Endodermal cell (in vitro differentiated cells): Measurements from ENCODE around the gene ZNF740. TPM values are rescaled to one million over a fixed set of nuclear protein-coding genes. Genes with fewer than 3 reads are reported as not detected.

Experiments used
- DNase-seq: peaks from one replicate; pipeline ENCODE4 v3.0.0-alpha.2; 2017
- H3K27ac ChIP-seq: 2 replicates; pipeline ENCODE4 v1.5.1; 2013; ENCODE audit warnings: mild to moderate bottlenecking, low read depth, low read length, moderate library complexity
- H3K27me3 ChIP-seq: 2 replicates; pipeline ENCODE4 v1.6.1; 2013; ENCODE audit warnings: mild to moderate bottlenecking, low read length, moderate library complexity; ENCODE audit not compliant: insufficient read depth, control insufficient read depth, poor library complexity, severe bottlenecking
- H3K36me3 ChIP-seq: 2 replicates; pipeline ENCODE4 v1.7.0; 2013; ENCODE audit warnings: mild to moderate bottlenecking, low read length, moderate library complexity; ENCODE audit not compliant: control insufficient read depth, insufficient read depth
- H3K4me1 ChIP-seq: one replicate; pipeline ENCODE4 v1.7.0; 2013; ENCODE audit warnings: low read length; ENCODE audit not compliant: control insufficient read depth, insufficient read depth
- H3K4me3 ChIP-seq: 2 replicates; pipeline ENCODE4 v1.5.1; 2013; ENCODE audit warnings: mild to moderate bottlenecking, low read length, moderate library complexity
- H3K9ac ChIP-seq: 2 replicates; pipeline ENCODE4 v1.6.1; 2013; ENCODE audit warnings: mild to moderate bottlenecking, low read length, moderate library complexity; ENCODE audit not compliant: poor library complexity, severe bottlenecking; ENCODE audit errors: extremely low read depth
- H3K9me3 ChIP-seq: 2 replicates; pipeline ENCODE4 v1.6.1; 2013; ENCODE audit warnings: mild to moderate bottlenecking, low read length, moderate library complexity; ENCODE audit not compliant: control insufficient read depth
- H3K27ac Mint-ChIP-seq: 2 replicates; pipeline ENCODE4 v1.8.0; 2020; ENCODE audit warnings: mixed read lengths
- H3K27me3 Mint-ChIP-seq: 2 replicates; pipeline ENCODE4 v1.8.0; 2021; ENCODE audit warnings: mild to moderate bottlenecking, mixed read lengths; ENCODE audit not compliant: insufficient read depth
- H3K36me3 Mint-ChIP-seq: 2 replicates; pipeline ENCODE4 v1.8.0; 2020; ENCODE audit warnings: low read depth, mixed read lengths
- H3K4me1 Mint-ChIP-seq: 2 replicates; pipeline ENCODE4 v1.8.0; 2020; ENCODE audit warnings: mixed read lengths
- H3K4me3 Mint-ChIP-seq: 2 replicates; pipeline ENCODE4 v1.8.0; 2020; ENCODE audit warnings: mild to moderate bottlenecking, moderate library complexity, mixed read lengths
- H3K9me3 Mint-ChIP-seq: 2 replicates; pipeline ENCODE4 v1.8.0; 2020; ENCODE audit warnings: mild to moderate bottlenecking, mixed read lengths
- WGBS, 2 experiments: methylation state at CpG; one replicate each; pipeline versions ENCODE4 v1.1.5 to v1.1.7; 2013; ENCODE audit warnings: missing lambda C conversion rate in 2 of 2, mixed read lengths in 1 of 2; ENCODE audit not compliant: insufficient coverage in 1 of 2, insufficient read length in 1 of 2; 5-methylcytosine and 5-hydroxymethylcytosine counted together
- total RNA-seq, 2 donors: library from RNA; stranded (reverse); fragmentation: NEBNext Ultra II Directional in 1 of 2; extraction: Animal tissue kit (Norgen Biotek cat#: 25700) in 1 of 2; gene quantifications; 2 replicates in 1 of 2; 3 replicates in 1 of 2; pipeline ENCODE4 v1.2.1, GENCODE V29; 2021
- TF ChIP-seq, protein P1 (sequence below): fragments of 200-600 bp; sonication (generic); conservative IDR thresholded peaks from 2 replicates; pipeline ENCODE4 v1.5.0; 2021; ENCODE audit warnings: antibody characterized with exemption, mild to moderate bottlenecking

The ZNF740 gene
- total RNA-seq, 2 donors from 2014 or later = 54.0 to 54.6 TPM

GRCh38 chr12:53214687-53215455 is 34.3 kb downstream of the ZNF740 start:
- H3K27me3 ChIP-seq = peaks cover 20% of the 10 kb centered on the region
- peak; percentile 84 for DNase-seq
- peaks cover 21% of the 10 kb centered on the region for H3K27me3 Mint-ChIP-seq
- no peak overlapping the region for H3K9ac ChIP-seq
- H3K4me1 ChIP-seq = peaks cover 10% of the 10 kb centered on the region
- TF ChIP-seq, protein P1, sequence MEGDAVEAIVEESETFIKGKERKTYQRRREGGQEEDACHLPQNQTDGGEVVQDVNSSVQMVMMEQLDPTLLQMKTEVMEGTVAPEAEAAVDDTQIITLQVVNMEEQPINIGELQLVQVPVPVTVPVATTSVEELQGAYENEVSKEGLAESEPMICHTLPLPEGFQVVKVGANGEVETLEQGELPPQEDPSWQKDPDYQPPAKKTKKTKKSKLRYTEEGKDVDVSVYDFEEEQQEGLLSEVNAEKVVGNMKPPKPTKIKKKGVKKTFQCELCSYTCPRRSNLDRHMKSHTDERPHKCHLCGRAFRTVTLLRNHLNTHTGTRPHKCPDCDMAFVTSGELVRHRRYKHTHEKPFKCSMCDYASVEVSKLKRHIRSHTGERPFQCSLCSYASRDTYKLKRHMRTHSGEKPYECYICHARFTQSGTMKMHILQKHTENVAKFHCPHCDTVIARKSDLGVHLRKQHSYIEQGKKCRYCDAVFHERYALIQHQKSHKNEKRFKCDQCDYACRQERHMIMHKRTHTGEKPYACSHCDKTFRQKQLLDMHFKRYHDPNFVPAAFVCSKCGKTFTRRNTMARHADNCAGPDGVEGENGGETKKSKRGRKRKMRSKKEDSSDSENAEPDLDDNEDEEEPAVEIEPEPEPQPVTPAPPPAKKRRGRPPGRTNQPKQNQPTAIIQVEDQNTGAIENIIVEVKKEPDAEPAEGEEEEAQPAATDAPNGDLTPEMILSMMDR = no peak
- peak overlapping the region; percentile 58 for H3K27ac Mint-ChIP-seq
- H3K9me3 Mint-ChIP-seq = no peaks in the 10 kb centered on the region
- no peaks in the 10 kb centered on the region for H3K9me3 ChIP-seq
- 78 to 87% methylated on average over 8 to 11 of the region's 12 CpGs for WGBS, 2 experiments
- no peak overlapping the region for H3K27ac ChIP-seq
- no peaks in the 10 kb centered on the region for H3K36me3 ChIP-seq
- H3K36me3 Mint-ChIP-seq = peaks cover 24% of the 10 kb centered on the region
- H3K4me3 Mint-ChIP-seq = no peak overlapping the region
- H3K4me3 ChIP-seq = no peak overlapping the region
- peaks cover 60% of the 10 kb centered on the region for H3K4me1 Mint-ChIP-seq

GRCh38 chr12:53215497-53215896 is 35.0 kb downstream of the ZNF740 start:
- peaks cover 60% of the 10 kb centered on the region for H3K4me1 Mint-ChIP-seq

DNA sequence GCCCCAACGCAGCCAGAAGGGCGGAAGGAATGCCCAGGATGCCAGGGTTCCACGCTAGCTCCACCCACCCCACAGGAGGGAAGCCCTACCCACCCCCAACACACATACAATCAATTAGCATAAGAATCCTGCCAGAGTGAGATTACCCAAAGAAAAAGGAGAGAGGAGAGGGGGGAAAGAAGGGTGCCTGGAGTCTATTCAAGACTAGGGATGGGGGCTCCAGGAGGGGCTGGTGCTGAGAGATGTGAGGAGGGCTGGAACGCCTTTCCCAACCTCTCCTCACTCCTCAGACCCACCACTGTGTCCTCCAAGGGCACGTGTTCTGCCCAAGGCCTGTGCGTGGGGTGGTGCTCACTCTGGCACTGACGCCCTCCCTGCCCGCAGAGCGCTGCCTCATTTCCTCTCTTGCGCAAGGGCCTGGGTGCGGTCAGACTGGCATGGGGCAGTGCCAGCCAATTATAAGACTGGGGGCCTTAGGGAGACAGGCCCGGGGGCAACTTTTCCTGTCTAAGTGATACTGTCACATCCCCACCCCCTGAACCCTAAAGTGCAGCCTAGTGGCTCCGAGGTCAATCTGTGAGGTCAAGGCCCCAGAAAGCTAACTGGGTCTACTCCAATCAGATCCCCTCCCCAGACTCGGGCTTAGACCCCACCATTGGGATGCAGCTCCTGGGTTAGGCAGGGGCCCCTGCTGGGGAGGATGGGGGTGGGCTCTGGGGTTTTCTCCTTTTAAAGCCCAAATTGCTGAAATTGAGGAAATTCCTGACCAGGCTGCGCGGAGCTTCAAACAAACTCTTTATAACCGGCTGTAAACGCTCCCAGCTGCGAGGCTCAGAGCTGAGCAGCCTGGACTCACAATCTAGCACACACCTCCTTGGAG is 36.8 kb downstream of the ZNF740 start:
- Histone ChIP-seq H3K4me1 (peaks cover 10% of the 10 kb centered on the region), H3K27ac (no peak overlapping the region)

More at GRCh38 chr12:53215497-53215896, 35.0 kb downstream of the ZNF740 start:
- TF ChIP-seq, protein P1 = no peak
- Histone ChIP-seq H3K4me3 (no peak overlapping the region), H3K9me3 (no peaks in the 10 kb centered on the region), H3K9ac (no peak overlapping the region), H3K36me3 (no peaks in the 10 kb centered on the region), H3K27me3 (peaks cover 21% of the 10 kb centered on the region), H3K27ac (no peak overlapping the region), H3K4me1 (peaks cover 10% of the 10 kb centered on the region)
- peaks cover 24% of the 10 kb centered on the region for H3K36me3 Mint-ChIP-seq
- peak; percentile 57 for DNase-seq
- WGBS, 2 experiments = 91 to 100% methylated on average over 1 to 8 of the region's 8 CpGs
- peaks cover 21% of the 10 kb centered on the region for H3K27me3 Mint-ChIP-seq
- H3K4me3 Mint-ChIP-seq = peak overlapping the region; percentile 69
- H3K27ac Mint-ChIP-seq = peak overlapping the region; percentile 58
- H3K9me3 Mint-ChIP-seq = no peaks in the 10 kb centered on the region

More for the DNA sequence above, 36.8 kb downstream of the ZNF740 start:
- Histone ChIP-seq H3K36me3 (no peaks in the 10 kb centered on the region), H3K4me3 (no peak overlapping the region), H3K27me3 (peaks cover 21% of the 10 kb centered on the region), H3K9me3 (no peaks in the 10 kb centered on the region), H3K9ac (no peak overlapping the region)
- TF ChIP-seq, protein P1 = no peak
- 36 to 43% methylated on average over 5 to 17 of the region's 19 CpGs for WGBS, 2 experiments
- DNase-seq = peak; percentile 93
- H3K27me3 Mint-ChIP-seq = peaks cover 21% of the 10 kb centered on the region
- peaks cover 20% of the 10 kb centered on the region for H3K36me3 Mint-ChIP-seq
- H3K4me1 Mint-ChIP-seq = peaks cover 64% of the 10 kb centered on the region
- peak overlapping the region; percentile 69 for H3K4me3 Mint-ChIP-seq
- no peaks in the 10 kb centered on the region for H3K9me3 Mint-ChIP-seq
- peak overlapping the region; percentile 88 for H3K27ac Mint-ChIP-seq
